CD4-positive, alpha-beta T cell treated with Interleukin-17A for 1 hour (primary cell): ENCODE measurements around the gene AP3D1.
A peak's percentile ranks its signal among the peaks of the same experiment; 100 is the strongest.

ENCODE experiments used
- DNase-seq: peaks from one replicate; pipeline ENCODE4 v3.0.0-alpha.2; 2020

AP3D1 gene

DNA sequence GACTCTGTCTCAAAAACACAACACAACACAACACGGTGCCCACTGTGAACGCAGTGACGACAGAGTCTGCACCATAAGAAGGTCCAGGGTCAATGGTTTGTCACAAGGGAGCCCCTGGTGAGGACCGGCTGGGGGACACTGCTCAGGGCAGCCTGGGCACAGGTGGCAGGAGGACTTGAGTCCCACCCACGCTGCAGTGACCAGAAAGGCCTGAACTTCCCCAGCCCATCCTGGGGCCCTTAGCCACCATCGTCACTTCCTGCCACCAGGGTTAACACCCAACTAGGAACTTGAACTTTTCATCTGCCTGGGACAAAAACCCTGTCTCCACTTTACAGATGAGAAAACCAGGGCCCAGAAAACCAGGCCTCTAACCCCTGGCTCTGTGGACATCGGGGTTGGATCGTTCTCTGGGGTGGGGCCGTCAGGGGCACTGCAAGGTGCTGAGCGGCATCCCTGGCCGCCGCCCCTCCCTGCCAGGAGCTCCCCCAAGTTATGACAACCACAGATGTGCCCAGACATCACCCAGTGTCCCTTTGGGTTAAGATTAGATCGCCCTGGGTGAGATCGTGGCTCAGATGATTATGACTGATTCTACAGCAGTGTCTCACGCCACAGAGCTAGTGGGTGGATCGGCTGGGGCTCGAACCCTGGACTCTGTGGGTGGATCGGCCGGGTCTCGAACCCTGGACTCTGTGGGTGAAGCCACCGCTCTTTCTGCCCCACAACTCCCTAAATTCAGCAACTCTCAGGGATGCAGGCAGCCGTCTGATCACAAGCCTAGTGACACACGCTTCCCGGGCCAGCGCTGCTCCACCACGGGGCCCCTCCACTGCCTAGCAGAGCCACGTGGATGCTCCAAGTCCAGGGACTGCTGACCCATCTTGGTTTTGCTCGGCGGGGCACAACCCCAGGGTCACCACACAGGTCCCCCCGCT is 69.2 kb downstream of the AP3D1 start:
- DNase-seq = peak; percentile 79

DNA sequence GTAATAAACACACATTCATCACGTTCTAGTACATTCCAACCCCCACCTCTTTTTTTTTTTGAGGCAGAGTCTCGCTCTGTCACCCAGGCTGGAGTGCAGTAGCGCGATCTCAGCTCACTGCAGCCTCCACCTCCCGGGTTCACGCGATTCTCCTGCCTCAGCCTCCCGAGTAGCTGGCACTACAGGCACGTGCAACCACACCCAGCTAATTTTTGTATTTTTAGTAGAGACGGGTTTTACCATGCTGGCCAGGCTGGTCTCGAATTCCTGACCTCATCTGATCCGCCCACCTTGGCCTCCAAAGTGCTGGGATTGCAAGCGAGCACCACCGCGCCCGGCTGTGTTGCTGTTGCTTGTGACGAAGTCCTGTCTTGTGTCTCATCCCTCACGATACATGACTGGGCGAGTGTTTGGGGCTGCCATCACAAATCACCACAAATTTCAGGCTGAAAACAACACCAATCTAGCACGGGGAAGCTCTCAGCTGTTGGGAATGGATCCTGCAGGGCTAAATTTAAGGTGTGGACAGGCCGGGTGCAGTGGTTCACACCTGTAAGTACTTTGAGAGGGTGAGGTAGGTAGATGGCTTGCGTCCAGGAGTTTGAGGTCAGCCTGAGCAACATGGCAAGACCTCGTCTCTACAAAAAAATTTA is 70.9 kb downstream of the AP3D1 start:
- no peak for DNase-seq

DNA sequence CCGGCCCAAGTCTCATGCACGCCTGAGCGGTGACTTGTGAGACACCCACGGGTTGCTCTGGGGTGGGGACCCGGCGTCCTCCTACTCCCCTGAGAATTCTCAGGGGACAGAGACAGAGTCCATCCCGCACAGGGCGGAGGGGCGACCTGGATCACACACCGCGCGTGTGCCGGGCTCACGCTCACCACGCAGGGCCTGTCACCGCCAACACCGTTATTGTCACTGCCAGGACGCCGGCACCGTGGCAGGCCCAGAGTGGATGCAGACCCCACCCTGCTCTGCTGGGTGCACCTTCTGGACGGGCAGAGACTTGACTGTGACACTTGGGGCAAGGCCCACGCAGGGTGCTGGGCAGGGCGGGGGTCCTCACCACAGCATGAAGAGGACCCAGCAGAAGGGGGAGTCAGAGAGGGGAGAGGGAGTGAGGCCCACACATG is 71.5 kb downstream of the AP3D1 start:
- no peak for DNase-seq

GRCh38 chr19:2079076-2079864 is 72.1 kb downstream of the AP3D1 start:
- no peak for DNase-seq

GRCh38 chr19:2077833-2078619 is 73.3 kb downstream of the AP3D1 start:
- no peak for DNase-seq

DNA sequence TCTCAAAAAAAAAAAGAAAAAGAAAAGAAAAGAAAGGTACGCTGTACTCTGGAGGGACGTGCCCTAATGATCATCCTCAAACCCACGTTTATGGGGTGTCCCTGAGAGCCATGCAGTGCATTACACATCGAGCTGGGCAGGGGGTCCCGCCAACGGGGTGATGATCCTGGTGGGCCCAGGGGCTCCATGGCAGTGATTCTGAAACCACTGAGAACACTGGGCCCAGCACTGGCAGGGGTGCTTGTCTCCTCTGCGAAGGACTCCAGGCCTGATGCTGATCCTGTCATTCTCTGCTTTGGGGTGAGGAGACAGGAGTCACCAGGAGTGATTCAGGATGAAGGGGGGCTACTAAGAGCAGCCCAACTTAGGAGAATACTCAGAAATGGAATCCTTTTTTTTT is 74.0 kb downstream of the AP3D1 start:
- no peak for DNase-seq

DNA sequence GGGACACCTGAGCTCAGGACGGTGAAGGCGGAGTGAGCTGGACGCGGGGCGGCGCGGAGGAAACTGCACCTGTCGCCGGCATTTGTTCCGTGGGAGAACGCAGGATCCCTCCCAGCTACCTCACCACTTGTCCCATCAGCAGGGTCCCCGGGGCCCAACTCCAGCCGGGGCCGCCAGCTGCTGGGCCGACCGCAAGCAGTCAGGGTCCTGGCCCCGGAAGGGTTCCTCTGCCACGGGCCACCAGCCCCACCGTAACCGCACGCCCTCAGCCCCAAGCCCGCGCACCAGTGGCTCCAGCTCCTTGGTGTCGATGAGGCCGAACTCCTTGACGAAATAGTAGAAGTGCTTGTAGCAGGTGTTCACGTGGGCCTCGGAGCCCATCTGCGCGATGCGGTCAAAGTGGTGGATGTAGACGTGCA is 74.8 kb downstream of the AP3D1 start:
- no peak for DNase-seq

- DNase-seq = no peak
Observed at GRCh38 chr19:2072757-2073551, 78.4 kb downstream of the AP3D1 start.

GRCh38 chr19:2070986-2071673 is 80.2 kb downstream of the AP3D1 start:
- DNase-seq = no peak

GRCh38 chr19:2070436-2070827 is 80.9 kb downstream of the AP3D1 start:
- DNase-seq = no peak

- DNase-seq = no peak
Observed at GRCh38 chr19:2064788-2065524, 86.4 kb downstream of the AP3D1 start.

- no peak for DNase-seq
Observed at GRCh38 chr19:2064395-2064787, 87.0 kb downstream of the AP3D1 start.

DNA sequence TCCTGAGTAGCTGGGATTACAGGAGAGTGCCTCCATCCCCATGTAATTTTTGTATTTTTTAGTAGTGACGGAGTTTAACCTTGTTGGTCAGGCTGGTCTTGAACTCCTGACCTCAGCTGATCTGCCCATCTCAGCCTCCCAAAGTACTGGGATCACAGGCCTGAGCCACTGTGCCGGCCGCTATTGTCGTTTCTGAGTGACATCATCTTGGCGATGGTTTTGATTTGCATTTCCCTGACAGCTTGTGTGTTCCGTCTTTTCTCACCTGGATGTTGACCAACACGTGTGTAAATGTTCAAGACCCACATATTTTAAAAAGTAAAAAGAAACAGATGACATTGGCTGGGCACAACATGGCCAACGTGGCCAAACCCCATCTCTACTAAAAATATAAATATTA is 87.5 kb downstream of the AP3D1 start:
- DNase-seq = no peak

GRCh38 chr19:2062770-2063169 is 88.6 kb downstream of the AP3D1 start:
- no peak for DNase-seq

DNA sequence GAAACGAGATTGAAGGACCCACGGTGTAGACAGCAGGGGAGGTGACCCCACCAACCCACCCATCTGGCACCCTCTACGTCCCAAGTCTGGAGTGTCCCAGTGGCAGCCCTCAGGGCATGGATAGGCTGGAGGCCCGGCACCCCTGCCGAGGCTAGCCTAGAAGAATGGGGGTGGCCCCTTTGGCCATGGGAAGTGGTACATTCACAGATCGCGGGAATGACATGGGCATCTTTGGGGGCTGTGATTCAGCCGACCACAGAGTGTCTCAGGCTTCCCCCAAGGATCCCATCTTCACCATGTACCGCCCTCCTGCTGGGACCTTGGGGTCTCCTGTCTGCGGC is 89.0 kb downstream of the AP3D1 start:
- no peak for DNase-seq

DNA sequence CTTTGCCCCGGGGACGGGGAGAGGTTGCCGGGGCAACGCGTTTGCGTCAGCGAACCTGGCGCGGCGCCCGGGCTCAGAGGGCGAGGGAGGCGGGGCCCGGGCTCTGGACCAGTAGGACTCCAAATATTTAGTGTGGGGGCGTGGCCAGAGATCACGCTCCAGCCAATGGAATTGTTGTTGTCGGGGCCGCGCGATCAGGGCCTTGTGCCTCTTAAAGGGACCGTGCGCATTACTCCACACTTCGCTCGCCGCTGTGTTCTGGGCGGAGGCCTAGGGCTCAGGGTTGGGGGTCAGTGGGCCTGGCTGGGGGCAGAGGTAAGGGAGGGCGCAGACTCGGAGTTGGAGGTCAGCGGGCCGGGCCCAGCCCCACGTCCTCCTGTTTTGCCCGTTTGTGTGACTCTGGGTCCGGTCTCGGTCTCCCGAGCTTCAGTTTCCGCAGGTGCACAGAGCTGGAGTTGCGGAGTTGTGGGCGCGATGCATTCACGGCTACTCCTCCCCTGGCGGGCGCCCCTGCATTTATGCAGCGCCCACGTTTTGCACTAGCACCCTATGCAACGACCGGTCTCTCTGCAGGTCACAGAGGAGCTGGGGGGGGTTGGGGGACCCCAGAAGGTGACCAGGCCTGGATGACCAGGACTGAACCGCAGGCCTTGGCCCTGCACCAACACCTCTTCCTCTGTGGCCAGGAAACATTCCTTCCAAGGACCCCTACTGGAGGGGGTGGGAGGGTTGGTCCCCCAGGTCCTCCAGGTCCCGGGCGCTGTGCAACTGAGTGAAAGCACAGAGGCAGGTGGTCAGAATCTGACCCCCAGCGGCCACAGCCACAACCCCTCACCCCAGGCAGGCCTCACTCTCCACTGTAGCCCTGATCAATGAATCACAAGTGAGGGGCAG is 89.6 kb downstream of the AP3D1 start:
- DNase-seq = peak; percentile 99

DNA sequence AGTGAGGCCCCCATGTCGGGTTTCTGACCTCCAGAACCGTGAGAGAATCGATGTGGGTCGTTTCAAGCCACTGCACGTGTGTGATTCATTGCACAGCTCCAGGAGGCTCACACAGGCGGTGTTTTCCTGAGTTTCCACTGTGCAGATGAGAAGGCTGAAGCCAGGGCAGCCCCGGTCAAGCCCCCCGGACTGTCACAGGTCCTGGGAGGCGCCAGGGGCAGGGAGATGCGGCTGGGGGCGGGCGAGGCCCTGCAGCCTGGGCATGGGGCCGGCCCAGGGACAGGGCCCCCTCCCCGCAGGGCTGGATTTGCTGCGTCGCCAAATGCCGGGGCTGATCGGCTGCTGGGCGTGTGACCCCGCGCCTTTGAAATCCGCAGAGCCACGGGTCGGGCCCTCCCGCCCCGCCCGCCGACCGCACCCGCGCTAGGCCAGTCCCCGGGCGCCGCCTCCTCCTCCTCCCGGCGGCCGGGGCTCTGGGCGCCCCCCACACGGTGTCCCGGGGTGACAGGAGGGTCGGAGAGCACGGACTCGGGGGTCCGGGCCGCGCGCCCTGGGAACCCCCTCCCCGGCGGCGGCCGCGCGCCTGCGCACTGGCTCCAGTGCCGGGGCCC is 90.4 kb downstream of the AP3D1 start:
- DNase-seq = no peak

GRCh38 chr19:2059422-2060201 is 91.8 kb downstream of the AP3D1 start:
- DNase-seq = no peak
